K562 (cell line): ENCODE results near the gene CEP170.

Experiments used
- ESRRA ChIP-seq: fragments of 450-650 bp; IDR thresholded peaks from 2 replicates; pipeline ENCODE4 v1.6.1; 2014; ENCODE audit warnings: low read depth, mild to moderate bottlenecking, moderate library complexity, borderline replicate concordance
- KAT7 ChIP-seq: sonication (generic); formaldehyde crosslinking; IDR thresholded peaks from 2 replicates; pipeline ENCODE4 v1.8.0; 2022; ENCODE audit warnings: missing genetic modification reagents, mild to moderate bottlenecking, borderline replicate concordance
- NR2C2 ChIP-seq, 2 experiments: fragments of 200-800 bp in 1 of 2; sonication (Bioruptor generic) in 1 of 2; sonication (generic) in 1 of 2; formaldehyde crosslinking in 1 of 2; IDR thresholded peaks; 2 replicates each; pipeline versions ENCODE4 v1.6.1 to v1.8.0; 2016 to 2022; ENCODE audit warnings: mild to moderate bottlenecking in 1 of 2, missing compliant biosample characterization in 1 of 2, missing genetic modification characterization in 1 of 2, missing genetic modification reagents in 1 of 2
- RAD21 ChIP-seq, 2 experiments: fragments of 250-450 bp in 1 of 2; fragments of 450-650 bp in 1 of 2; sonication (Bioruptor Pico) in 1 of 2; formaldehyde crosslinking in 1 of 2; IDR thresholded peaks in 1 of 2; conservative IDR thresholded peaks in 1 of 2; 2 replicates each; pipeline versions ENCODE4 v1.4.0 to v1.8.0; 2020 to 2022; ENCODE audit warnings: mild to moderate bottlenecking in 2 of 2, moderate library complexity in 1 of 2
- SIN3A ChIP-seq, 2 experiments: fragments of 150-350 bp in 1 of 2; IDR thresholded peaks; 2 replicates each; pipeline ENCODE4 v1.6.1; 2011 to 2016; ENCODE audit warnings: borderline replicate concordance in 2 of 2, low read depth in 2 of 2, low read length in 2 of 2, mild to moderate bottlenecking in 2 of 2, moderate library complexity in 2 of 2; ENCODE audit not compliant: control insufficient read depth in 1 of 2
- ZNF3 ChIP-seq: fragments of 250-450 bp; sonication (Bioruptor Pico); IDR thresholded peaks from 2 replicates; pipeline ENCODE4 v1.5.0; 2021; ENCODE audit warnings: mild to moderate bottlenecking, moderate library complexity
- ZNF766 ChIP-seq: fragments of 200-800 bp; sonication (Bioruptor generic); conservative IDR thresholded peaks from 2 replicates; pipeline ENCODE4 v1.6.1; 2016; ENCODE audit warnings: missing genetic modification characterization, missing compliant biosample characterization
- TF ChIP-seq, protein P1 (sequence below): sonication (generic); formaldehyde crosslinking; IDR thresholded peaks from 2 replicates; pipeline ENCODE4 v1.5.0; 2020; ENCODE audit warnings: missing genetic modification reagents
- TF ChIP-seq, protein P2 (sequence below), 3 experiments: IDR thresholded peaks in 2 of 3; conservative IDR thresholded peaks in 1 of 3; 2 replicates each; pipeline ENCODE4 v1.5.1; 2011 to 2012; ENCODE audit warnings: low read length in 3 of 3, mild to moderate bottlenecking in 3 of 3, control low read depth in 2 of 3, improper control_type of control experiment in 1 of 3, inconsistent platforms in 1 of 3, low read depth in 1 of 3, mixed read lengths in 1 of 3, moderate library complexity in 1 of 3; ENCODE audit not compliant: insufficient read depth in 2 of 3
- TF ChIP-seq, protein P3 (sequence below): sonication (generic); formaldehyde crosslinking; IDR thresholded peaks from 2 replicates; pipeline ENCODE4 v1.8.1; 2023; ENCODE audit warnings: mild to moderate bottlenecking, missing genetic modification reagents, moderate library complexity

DNA sequence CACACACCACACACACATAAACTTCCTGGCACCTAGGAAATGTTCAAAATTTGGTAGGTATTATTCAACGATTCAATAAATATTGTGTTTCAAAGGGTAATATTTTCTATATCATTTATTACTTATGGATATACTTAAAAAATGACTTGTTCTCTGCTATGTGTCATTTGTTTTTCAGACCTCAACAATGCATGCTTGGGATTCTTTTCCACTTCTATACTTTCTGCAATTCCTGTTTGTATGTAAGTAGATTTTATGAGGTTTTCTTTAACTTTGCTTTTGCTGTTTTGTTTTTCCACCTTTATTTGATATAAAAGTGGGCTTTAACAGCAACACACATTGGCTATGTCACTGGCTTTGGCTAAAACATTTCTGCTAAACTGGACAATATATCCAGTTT lies 3.5 kb downstream of the CEP170 start:
- TF ChIP-seq NR2C2 (CRISPR knock-in tag; IDR thresholded peaks at IDR 0.05), result no peak
- no peak for TF ChIP-seq NR2C2 (tag; IDR thresholded peaks at IDR 0.05)
- TF ChIP-seq ZNF766 (CRISPR knock-in tag), result no peak
- TF ChIP-seq, protein P1, sequence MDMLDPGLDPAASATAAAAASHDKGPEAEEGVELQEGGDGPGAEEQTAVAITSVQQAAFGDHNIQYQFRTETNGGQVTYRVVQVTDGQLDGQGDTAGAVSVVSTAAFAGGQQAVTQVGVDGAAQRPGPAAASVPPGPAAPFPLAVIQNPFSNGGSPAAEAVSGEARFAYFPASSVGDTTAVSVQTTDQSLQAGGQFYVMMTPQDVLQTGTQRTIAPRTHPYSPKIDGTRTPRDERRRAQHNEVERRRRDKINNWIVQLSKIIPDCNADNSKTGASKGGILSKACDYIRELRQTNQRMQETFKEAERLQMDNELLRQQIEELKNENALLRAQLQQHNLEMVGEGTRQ (CRISPR knock-in tag), result no peak
- TF ChIP-seq, protein P2, sequence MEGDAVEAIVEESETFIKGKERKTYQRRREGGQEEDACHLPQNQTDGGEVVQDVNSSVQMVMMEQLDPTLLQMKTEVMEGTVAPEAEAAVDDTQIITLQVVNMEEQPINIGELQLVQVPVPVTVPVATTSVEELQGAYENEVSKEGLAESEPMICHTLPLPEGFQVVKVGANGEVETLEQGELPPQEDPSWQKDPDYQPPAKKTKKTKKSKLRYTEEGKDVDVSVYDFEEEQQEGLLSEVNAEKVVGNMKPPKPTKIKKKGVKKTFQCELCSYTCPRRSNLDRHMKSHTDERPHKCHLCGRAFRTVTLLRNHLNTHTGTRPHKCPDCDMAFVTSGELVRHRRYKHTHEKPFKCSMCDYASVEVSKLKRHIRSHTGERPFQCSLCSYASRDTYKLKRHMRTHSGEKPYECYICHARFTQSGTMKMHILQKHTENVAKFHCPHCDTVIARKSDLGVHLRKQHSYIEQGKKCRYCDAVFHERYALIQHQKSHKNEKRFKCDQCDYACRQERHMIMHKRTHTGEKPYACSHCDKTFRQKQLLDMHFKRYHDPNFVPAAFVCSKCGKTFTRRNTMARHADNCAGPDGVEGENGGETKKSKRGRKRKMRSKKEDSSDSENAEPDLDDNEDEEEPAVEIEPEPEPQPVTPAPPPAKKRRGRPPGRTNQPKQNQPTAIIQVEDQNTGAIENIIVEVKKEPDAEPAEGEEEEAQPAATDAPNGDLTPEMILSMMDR (IDR thresholded peaks at IDR 0.05 in 2 of 3, conservative IDR thresholded peaks at IDR 0.05 in 1 of 3; ENCODE audit: insufficient read depth in 2 of 3, low read depth in 1 of 3, low read length in 3 of 3), result no peak
- TF ChIP-seq ESRRA, result no peak
- no peak for TF ChIP-seq ZNF3 (CRISPR knock-in tag)
- no peak for TF ChIP-seq SIN3A (IDR thresholded peaks at IDR 0.05; ENCODE audit: borderline replicate concordance in 2 of 2, control insufficient read depth in 1 of 2, low read depth in 2 of 2, low read length in 2 of 2)
- no peak for TF ChIP-seq KAT7 (CRISPR knock-in tag)
- TF ChIP-seq, protein P3, sequence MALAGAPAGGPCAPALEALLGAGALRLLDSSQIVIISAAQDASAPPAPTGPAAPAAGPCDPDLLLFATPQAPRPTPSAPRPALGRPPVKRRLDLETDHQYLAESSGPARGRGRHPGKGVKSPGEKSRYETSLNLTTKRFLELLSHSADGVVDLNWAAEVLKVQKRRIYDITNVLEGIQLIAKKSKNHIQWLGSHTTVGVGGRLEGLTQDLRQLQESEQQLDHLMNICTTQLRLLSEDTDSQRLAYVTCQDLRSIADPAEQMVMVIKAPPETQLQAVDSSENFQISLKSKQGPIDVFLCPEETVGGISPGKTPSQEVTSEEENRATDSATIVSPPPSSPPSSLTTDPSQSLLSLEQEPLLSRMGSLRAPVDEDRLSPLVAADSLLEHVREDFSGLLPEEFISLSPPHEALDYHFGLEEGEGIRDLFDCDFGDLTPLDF (CRISPR knock-in tag), result no peak
- no peak for TF ChIP-seq RAD21 (CRISPR knock-in tag; conservative IDR thresholded peaks at IDR 0.05 in 1 of 2, IDR thresholded peaks at IDR 0.05 in 1 of 2)
